Stimulated activated naive CD4-positive, alpha-beta T cell treated with Interleukin-2 at 50 U/mL for 16 hours (primary cell): ENCODE results near the gene GSTK1.
"Not testable (repeated sequence)": the region's sequence is repeated elsewhere in the genome, so short reads cannot be mapped to it uniquely, and the experiment has no call there.

Source experiments
- DNase-seq: peaks from one replicate; lab custom pipeline; 2025; lab: John Stamatoyannopoulos, UW

GSTK1 gene

GRCh38 chr7:143238289-143238980 lies 24.8 kb upstream of the GSTK1 start:
- DNase-seq: no peak

- DNase-seq: no peak
These were observed 23.4 kb upstream of the GSTK1 start for GRCh38 chr7:143239813-143240212.

GRCh38 chr7:143240291-143241168 lies 22.7 kb upstream of the GSTK1 start:
- DNase-seq: peak; percentile 59

- no peak for DNase-seq
These were observed 20.9 kb upstream of the GSTK1 start for GRCh38 chr7:143242306-143242705.

GRCh38 chr7:143243111-143243510 lies 20.1 kb upstream of the GSTK1 start:
- DNase-seq: no peak

GRCh38 chr7:143243614-143244013 lies 19.6 kb upstream of the GSTK1 start:
- no peak for DNase-seq

GRCh38 chr7:143244321-143244720 lies 18.9 kb upstream of the GSTK1 start:
- DNase-seq: no peak

- DNase-seq: no peak
These were observed 18.1 kb upstream of the GSTK1 start for GRCh38 chr7:143245123-143245522.

GRCh38 chr7:143247372-143247771 lies 15.9 kb upstream of the GSTK1 start:
- no peak for DNase-seq

GRCh38 chr7:143248761-143249354 lies 14.4 kb upstream of the GSTK1 start:
- DNase-seq: no peak

GRCh38 chr7:143250199-143250598 lies 13.0 kb upstream of the GSTK1 start:
- no peak for DNase-seq

GRCh38 chr7:143250822-143251221 lies 12.4 kb upstream of the GSTK1 start:
- no peak for DNase-seq

GRCh38 chr7:143252006-143252405 lies 11.2 kb upstream of the GSTK1 start:
- no peak for DNase-seq

GRCh38 chr7:143255564-143255963 lies 7.7 kb upstream of the GSTK1 start:
- DNase-seq: no peak

- DNase-seq: no peak
These were observed 6.9 kb upstream of the GSTK1 start for GRCh38 chr7:143256325-143256724.

- no peak for DNase-seq
These were observed 6.3 kb upstream of the GSTK1 start for GRCh38 chr7:143256932-143257331.

- DNase-seq: no peak
These were observed 5.7 kb upstream of the GSTK1 start for GRCh38 chr7:143257501-143257900.

- no peak for DNase-seq
These were observed 4.4 kb upstream of the GSTK1 start for GRCh38 chr7:143258831-143259230.

GRCh38 chr7:143259765-143260164 lies 3.5 kb upstream of the GSTK1 start:
- no peak for DNase-seq

GRCh38 chr7:143261901-143262300 lies 1.3 kb upstream of the GSTK1 start:
- DNase-seq: no peak

- DNase-seq: not testable (repeated sequence)
These were observed 941 bp downstream of the GSTK1 start for GRCh38 chr7:143264196-143264568.

- DNase-seq: no peak
These were observed 1.9 kb downstream of the GSTK1 start for GRCh38 chr7:143265017-143265693.
